ENCODE data around the gene TJP2.
"Not testable (repeated sequence)": the region's sequence is repeated elsewhere in the genome, so short reads cannot be mapped to it uniquely, and the experiment has no call there.

TJP2 gene

DNA sequence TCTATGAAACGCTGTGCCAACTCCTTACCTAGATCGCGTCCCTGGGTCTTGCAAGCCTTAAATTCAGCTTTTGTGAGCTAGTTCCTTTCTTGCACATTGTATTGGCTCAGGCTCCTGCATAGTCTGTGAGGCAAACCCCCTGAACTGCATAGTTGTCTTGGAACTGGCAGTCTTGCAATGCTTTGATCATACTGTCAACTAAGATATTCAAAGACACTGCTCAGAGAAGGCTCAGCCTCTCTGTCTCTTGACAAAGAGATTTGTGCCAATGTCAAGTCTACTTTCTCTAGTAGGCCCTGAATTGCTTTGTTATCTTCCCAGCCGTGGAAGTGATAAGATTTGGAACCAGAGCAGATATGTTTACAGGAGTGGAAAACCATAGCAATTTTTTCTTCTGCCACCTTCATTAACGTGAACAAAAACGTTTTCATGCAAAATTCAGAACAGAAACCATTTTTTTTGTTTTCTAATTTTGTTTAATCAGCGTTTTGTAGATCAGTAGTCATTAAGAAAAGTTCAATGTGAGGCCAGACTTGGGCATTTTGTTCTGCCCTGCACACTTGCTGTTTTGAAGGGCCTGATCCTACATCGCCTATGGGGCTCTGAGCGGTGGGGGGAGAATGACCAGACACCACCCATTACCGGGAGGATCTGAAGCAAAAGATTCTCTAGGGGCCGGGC lies 123.4 kb downstream of the TJP2 start:
- DNase-seq = no peak

DNA sequence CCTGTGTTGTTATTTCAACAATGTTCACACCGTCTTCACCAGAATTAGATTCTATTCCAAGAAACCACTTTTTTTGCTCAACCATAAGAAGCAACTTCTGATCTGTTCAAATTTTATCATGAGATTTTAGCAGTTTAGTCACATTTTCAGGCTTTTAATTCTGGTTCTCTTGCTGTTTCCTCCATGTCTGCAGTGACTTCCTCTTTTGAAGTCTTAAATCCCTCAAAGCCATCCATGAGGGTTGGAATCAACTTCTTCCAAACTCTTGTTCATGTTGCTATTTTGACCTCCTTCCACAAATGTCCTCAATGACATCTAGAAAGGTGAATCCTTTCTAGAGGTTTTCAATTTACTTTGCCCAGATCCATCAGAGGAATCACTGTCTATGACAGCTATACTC lies 125.2 kb downstream of the TJP2 start:
- DNase-seq = no peak

DNA sequence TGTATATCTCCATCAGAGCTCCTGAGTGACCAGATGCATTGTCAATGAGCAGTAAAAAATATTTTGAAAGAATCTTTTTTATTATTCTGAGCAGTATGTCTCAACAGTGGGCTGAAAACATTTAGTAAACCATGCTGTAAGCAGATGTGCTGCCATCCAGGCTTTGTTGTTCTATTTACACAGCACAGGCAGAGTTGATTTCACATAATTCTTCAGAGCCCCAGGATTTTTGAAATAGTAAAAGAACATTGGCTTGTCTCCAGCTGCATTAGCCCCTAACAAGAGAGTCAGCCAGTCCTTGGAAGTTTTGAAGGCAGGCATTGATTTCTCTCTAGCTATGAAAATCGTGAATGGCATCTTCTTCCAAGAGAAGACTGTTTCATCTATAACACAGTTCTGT lies 125.7 kb downstream of the TJP2 start:
- no peak for DNase-seq

DNA sequence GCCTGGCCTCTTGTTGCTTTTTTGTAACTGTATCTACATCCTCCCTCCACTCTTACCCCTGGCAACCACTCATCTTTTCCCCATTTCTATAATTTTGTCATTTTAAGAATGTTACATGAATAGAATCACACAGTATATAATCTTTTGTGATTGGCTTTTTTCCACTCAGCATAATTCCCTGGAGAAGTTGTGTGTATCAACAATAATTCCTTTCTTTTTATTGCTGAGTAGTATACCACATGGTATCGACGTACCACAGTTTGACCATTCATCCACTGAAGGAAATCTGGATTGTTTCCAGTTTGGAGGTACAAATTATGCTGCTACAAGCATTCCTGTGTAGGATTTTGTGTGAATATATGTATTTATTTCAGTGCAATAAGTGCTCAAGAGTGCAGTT lies 129.3 kb downstream of the TJP2 start:
- DNase-seq = no peak

DNA sequence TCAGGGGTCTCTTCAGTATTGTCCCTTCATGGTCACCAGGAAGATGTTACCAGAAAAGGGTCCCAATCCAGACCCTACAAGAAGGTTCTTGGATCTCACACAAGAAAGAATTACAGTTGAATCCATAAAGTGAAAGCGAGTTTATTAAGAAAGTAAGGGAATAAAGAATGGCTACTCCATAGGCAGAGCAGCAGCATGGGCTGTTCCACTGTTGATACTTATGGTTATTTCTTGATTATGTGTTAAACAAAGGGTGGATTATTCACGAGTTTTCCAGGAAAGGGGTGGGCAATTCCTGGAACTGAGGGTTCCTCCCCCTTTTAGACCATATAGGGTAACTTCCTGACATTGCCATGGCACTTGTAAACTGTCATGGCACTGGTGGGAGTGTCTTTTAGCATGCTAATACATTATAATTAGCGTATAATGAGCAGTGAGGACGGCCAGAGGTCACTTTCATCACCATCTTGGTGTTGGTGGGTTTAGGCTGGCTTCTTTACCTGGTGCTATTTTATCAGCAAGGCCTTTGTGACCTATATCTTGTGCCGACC lies 132.9 kb downstream of the TJP2 start:
- not testable (repeated sequence) for DNase-seq

DNA sequence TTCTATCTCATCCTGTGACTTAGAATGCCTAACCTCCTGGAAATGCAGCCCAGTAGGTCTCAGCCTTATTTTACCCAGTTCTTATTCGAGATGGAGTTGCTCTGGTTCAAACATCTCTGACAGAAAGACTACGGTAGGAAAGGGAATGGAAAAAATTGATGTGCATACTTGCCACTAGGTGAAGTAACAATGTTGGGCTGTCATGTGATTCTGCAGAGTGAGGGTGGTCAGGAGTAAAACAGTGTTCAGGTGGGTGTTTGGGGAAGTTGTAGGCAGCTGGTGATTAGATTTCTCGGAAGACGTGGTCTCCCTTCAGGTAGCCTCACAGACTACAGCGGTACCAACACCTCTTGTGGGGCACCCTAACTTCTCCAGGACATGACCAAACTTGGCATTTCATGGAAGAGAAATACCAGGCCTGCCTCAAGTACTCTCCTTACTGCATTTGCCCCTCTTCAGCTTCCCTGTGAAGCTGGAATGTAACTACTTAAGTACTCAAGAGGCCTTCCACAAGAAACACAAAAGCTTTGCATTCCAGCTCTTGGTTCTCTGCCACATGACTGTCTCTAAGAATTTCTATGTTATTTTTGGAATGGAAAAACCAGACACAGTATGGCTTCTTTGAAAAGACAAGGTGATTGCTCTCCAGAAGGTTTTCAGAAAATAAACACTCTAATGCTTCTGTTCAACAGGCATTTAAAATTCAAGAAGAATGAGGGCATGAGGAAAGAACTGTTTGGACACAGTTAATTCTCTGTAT lies 133.5 kb downstream of the TJP2 start:
- peak; percentile 14 for DNase-seq

DNA sequence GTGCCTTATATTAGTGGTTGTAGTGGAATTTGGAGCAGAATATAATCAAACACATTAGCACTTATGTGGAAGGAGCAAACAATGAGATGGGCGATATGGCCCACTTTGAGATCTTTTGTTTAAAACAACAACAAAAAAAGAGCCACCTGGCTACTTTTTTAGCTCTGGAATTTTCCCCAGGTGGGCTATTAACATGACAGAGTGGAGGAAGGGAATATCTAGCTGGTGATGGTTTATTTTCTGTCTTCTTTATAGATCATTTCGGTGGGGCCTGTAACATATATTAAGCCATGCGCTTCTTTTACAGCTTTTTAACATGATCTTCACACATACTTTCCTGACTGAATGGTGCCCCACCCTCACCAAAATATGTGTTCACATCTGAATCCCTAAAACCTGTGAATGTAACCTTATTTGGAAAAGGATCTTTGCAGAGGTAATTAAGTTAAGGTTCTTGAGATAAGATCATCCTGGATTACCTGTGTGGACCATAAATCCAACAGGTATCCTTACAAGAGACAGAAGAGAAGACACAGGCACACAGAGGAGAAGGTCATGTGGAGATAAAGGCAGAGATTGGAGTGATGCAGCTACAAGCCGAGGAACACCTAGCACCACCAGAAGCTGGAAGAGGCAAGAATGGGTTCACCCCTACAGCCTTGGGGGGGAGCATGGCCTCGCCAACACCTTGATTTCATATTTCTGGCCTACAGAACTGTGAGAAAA lies 134.3 kb downstream of the TJP2 start:
- no peak for DNase-seq

DNA sequence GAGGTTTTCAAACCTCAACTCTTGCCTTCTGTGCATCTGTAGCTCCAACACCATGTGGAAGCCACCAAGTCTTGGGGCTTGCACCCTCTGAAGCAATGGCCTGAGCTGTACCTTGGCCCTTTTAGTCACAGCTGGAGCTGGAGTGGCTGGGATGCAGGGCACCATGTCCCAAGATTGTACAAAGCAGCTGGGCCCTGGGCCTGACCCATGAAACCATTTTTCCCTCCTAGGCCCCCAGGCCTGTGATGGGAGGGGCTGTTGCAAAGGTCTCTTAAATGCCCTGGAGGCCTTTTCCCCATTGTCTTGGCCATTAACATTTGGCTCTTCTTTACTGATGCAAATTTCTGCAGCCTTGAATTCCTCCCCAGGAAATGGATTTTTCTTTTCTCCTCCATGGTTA lies 139.1 kb downstream of the TJP2 start:
- no peak for DNase-seq

DNA sequence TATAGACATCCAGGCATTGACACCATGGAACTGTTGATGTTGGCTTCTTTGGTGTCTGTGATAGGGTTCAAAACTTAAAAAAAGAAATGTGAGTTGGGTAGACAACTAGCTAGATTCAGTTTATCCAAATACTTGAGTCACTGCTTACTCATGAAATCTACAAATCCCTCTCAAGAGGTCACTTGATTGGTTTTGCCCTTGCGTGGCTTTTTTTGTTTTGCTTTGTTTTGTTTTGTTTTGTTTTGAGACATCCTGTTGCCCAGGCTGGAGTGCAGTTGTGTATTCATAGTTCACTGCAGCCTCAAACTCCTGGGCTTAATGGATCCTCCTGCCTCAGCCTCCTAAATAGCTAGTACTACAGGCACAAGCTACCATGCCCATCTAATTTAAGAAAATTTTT lies 140.5 kb downstream of the TJP2 start:
- no peak for DNase-seq

DNA sequence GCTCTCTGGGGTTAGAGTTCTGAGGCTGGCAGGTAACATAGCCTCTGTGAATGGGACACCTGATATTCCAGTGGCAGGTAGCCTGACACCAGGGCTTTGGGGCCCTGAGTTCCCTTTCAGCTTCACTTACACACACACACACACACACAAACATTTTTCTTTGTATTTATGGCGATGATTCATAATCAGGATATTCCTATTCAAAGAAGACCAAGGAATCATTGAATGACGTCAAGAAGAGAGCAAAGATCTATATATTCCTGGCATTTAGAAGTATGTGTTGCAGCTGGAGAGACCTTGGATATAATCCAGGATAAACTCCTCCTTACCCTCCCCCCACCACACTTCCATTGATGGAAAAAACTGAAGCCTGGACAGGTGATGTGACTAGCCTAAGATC lies 143.0 kb downstream of the TJP2 start:
- no peak for DNase-seq

DNA sequence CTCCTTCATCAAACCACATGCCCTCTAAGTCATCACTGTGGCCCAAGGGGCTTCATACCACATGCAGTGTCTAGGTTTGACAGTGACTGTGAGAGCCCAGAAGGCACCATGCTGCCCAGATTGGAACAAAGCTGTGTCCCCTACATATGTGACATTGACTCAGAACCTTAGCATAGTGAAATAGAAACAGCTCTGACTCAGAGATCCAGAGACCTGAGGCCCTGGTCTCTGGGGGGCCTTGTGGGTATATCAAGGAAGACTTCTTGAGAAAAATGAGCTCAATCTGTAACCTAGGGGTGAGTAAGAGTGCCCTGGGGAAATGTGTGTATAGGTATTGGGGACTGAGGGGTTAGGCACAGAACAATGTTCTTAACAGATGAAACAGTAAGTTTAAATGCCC lies 143.8 kb downstream of the TJP2 start:
- DNase-seq = no peak

DNA sequence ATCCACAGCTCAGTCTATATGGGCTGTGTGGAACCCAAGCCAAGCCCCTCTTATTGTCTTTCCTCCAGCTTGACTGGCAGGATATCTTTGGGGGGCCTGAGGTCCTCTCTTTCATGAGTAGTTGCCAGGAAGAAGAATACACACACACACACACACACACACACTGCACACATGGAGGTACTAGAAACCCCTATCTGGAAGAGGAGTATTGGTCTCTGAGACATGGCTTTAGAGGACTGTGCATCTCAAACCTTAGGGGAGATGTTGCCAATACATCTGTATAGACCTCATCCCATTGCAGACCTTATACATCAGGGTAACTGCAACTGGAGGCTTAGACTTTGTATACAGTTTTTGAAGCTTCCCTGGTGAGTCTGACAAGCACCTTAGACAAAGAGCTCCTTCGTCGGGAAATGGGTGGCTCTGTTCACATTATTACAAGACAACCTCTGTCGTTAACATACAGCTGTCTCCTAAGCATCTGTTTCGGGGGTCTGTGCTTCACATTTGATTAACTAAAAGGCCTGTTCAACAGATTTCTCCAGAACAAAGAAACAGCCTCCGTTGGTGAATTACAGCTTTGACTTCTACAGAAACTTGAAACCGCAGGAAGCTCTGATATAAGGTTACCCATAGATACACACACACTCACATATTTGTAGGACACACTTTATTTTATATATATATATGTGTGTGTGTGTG lies 145.4 kb downstream of the TJP2 start:
- no peak for DNase-seq

DNA sequence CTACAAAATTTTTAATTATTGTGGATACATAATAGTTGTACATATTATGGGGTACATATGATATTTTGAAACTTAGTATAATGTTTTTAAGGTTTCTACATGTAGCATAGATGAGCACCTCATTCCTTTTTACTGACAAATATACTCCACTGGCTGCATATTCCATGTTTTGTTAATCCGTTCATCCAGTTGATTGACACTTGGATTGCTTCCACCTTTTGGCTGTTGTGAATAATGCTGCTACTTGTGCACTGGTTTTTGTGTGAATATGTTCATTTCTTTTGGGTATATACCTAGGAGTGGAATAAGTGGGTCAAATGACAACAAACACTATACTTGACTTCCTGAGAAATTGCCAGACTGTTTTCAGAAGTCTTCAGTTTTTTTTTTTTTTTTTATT lies 148.2 kb downstream of the TJP2 start:
- DNase-seq = no peak

DNA sequence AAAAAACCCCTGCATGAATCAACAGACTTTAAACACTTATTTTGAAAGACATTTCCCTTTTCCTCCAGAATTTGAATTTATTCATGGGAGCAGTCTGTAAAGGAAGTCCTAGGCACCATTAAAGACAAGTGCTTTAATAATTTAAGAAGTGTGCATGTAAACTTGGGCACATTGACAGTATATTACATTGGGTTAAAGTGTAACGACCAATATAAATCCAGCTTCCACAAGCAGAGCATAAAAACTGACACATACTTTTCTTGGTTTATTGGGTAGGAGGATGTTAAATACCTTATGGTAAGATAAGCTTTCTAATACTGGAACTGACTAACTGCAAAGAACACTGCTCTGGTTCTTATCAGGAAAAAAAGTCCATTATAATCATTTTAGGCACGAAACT lies 149.8 kb downstream of the TJP2 start:
- DNase-seq = no peak

All from NCI-H226 (cell line).